Adrenal gland (tissue), 5 donors: ENCODE data around the gene IKZF4.

Source experiments
- POLR2A ChIP-seq, 2 donors: fragments of 450-650 bp; IDR thresholded peaks; one replicate each; pipeline ENCODE4 v1.6.1; 2017; ENCODE audit warnings: antibody characterized with exemption in 2 of 2, mild to moderate bottlenecking in 2 of 2, moderate library complexity in 1 of 2
- TF ChIP-seq, protein P1 (sequence below), 6 experiments: fragments of 450-650 bp in 4 of 6; fragments of 200-600 bp in 2 of 6; sonication (generic) in 1 of 6; IDR thresholded peaks; 1 replicate in 5 of 6; 2 replicates in 1 of 6; pipeline versions ENCODE4 v1.5.1 to v1.8.0; 2016 to 2021; ENCODE audit warnings: antibody characterized with exemption in 6 of 6, mild to moderate bottlenecking in 2 of 6, moderate library complexity in 1 of 6
- donor health status: DM: no; HTN: no; CAD: no.

DNA sequence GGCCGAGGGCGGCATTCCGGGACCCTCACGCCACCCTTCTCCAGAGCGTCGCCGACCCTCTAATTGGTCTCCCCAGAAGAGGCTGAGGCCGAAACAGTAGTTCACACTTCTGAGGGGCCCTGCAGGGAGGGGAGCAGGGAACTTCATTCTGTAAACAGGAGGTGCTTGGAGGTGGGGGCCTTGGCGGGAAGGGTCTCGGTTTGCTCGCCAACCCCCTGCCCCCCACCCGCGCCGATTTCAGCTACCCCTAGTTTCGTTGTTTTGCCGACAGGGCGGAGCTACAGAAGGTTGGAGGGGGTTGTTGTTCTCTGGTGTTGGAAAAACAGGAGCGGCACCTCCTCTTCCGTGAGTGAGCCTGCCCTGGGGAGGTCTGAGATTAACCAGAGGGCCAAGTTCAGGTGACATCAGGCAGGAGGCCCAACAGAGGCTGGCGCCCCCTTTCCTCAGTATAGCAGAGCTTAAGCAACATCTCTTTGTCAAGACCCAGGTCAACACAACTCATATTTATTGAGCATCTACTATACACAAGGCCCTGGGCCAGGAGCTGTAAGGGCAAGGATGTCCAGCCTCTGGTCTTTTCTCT, 59.8 kb downstream of the IKZF4 start:
- TF ChIP-seq, protein P1, sequence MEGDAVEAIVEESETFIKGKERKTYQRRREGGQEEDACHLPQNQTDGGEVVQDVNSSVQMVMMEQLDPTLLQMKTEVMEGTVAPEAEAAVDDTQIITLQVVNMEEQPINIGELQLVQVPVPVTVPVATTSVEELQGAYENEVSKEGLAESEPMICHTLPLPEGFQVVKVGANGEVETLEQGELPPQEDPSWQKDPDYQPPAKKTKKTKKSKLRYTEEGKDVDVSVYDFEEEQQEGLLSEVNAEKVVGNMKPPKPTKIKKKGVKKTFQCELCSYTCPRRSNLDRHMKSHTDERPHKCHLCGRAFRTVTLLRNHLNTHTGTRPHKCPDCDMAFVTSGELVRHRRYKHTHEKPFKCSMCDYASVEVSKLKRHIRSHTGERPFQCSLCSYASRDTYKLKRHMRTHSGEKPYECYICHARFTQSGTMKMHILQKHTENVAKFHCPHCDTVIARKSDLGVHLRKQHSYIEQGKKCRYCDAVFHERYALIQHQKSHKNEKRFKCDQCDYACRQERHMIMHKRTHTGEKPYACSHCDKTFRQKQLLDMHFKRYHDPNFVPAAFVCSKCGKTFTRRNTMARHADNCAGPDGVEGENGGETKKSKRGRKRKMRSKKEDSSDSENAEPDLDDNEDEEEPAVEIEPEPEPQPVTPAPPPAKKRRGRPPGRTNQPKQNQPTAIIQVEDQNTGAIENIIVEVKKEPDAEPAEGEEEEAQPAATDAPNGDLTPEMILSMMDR (IDR thresholded peaks at IDR 0.05) = no peak
- no peak for TF ChIP-seq POLR2A (IDR thresholded peaks at IDR 0.05)
